ENCODE measurements around the gene FICD. TPM values are rescaled to one million over a fixed set of nuclear protein-coding genes. Genes with fewer than 3 reads are reported as not detected.

The FICD gene
- total and polyA plus RNA-seq, 5 donors from 2014 or later = 0.79 to 5.4 (median 2.8) TPM

- ATAC-seq (ENCODE audit: low read depth in 2 of 2) = peak; percentile 18 to 56
- Mint-ChIP-seq H3K27me3 (peaks cover 12% of the 10 kb centered on the region), H3K9me3 (peaks cover 2 to 10% (median 6%) of the 10 kb centered on the region in 7 donors), H3K36me3 (no peaks in the 10 kb centered on the region), H3K4me1 (peaks cover 0 to 11% (median 8%) of the 10 kb centered on the region in 4 donors), H3K27ac (no peak overlapping the region), H3K4me3 (no peak overlapping the region)
- DNase-seq = peak in 1 of 3 donors; percentile 21
- Histone ChIP-seq H3K9me3 (ENCODE audit: control insufficient read depth in 2 of 2, low read length in 2 of 2) (peaks cover 10 to 11% of the 10 kb centered on the region in 2 experiments), H3K4me1 (ENCODE audit: control insufficient read depth, insufficient read depth, low read length, poor library complexity, severe bottlenecking) (peaks cover 7% of the 10 kb centered on the region), H3K27ac (ENCODE audit: insufficient read depth, low read length, poor library complexity, severe bottlenecking) (no peak overlapping the region), H3K36me3 (ENCODE audit: control insufficient read depth, insufficient read depth, low read length) (no peaks in the 10 kb centered on the region), H3K27me3 (ENCODE audit: control insufficient read depth, insufficient read depth, low read length) (peaks cover 4% of the 10 kb centered on the region), H3K4me3 (ENCODE audit: low read depth, low read length) (no peak overlapping the region)
Measured at GRCh38 chr12:108507971-108508642, 7.0 kb upstream of the FICD start.

GRCh38 chr12:108509806-108510205, 5.3 kb upstream of the FICD start:
- Mint-ChIP-seq H3K27ac (no peak overlapping the region), H3K4me1 (peaks cover 1 to 19% (median 10%) of the 10 kb centered on the region in 4 donors), H3K4me3 (peak overlapping the region in 1 of 4 donors; percentile 38), H3K27me3 (peaks cover 9% of the 10 kb centered on the region), H3K9me3 (no peaks in the 10 kb centered on the region), H3K36me3 (no peaks in the 10 kb centered on the region)
- H3K4me1 ChIP-seq (ENCODE audit: control insufficient read depth, insufficient read depth, low read length, poor library complexity, severe bottlenecking) = peaks cover 10% of the 10 kb centered on the region
- DNase-seq = no peak
- H3K4me3 ChIP-seq (ENCODE audit: low read depth, low read length) = no peak overlapping the region
- H3K27ac ChIP-seq (ENCODE audit: insufficient read depth, low read length, poor library complexity, severe bottlenecking) = no peak overlapping the region
- no peak for ATAC-seq (ENCODE audit: low read depth in 2 of 2)
- peaks cover 4% of the 10 kb centered on the region for H3K27me3 ChIP-seq (ENCODE audit: control insufficient read depth, insufficient read depth, low read length)
- H3K36me3 ChIP-seq (ENCODE audit: control insufficient read depth, insufficient read depth, low read length) = no peaks in the 10 kb centered on the region
- H3K9me3 ChIP-seq (ENCODE audit: control insufficient read depth in 2 of 2, low read length in 2 of 2) = no peaks in the 10 kb centered on the region

DNA sequence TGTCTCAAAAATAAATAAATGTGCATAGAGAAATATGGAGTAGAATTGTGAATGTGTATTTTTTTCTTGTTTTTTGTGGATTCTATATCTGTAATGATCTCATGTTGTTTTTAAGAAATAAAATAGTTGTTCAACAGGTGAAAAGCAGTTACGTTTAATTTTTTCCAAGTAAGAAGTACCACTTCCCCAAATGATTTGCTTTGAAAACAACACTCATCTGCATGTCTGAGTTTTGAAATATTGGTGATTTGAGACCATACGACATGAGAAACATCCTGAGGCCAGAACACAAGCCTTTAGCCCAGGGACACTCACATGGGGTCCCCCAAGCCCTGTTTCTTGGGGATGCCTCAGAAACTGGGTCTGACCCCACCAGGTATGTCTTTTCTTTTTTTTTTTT, 4.2 kb upstream of the FICD start:
- peaks cover 4% of the 10 kb centered on the region for H3K27me3 ChIP-seq (ENCODE audit: control insufficient read depth, insufficient read depth, low read length)
- H3K4me1 Mint-ChIP-seq = peaks cover 4 to 25% (median 11%) of the 10 kb centered on the region in 4 donors
- no peak overlapping the region for H3K27ac Mint-ChIP-seq
- H3K36me3 ChIP-seq (ENCODE audit: control insufficient read depth, insufficient read depth, low read length) = no peaks in the 10 kb centered on the region
- no peaks in the 10 kb centered on the region for H3K9me3 Mint-ChIP-seq
- no peaks in the 10 kb centered on the region for H3K36me3 Mint-ChIP-seq
- H3K9me3 ChIP-seq (ENCODE audit: control insufficient read depth in 2 of 2, low read length in 2 of 2) = no peaks in the 10 kb centered on the region
- no peak overlapping the region for H3K4me3 ChIP-seq (ENCODE audit: low read depth, low read length)
- DNase-seq (no peak), ATAC-seq (ENCODE audit: low read depth in 2 of 2) (no peak)
- H3K4me3 Mint-ChIP-seq = no peak overlapping the region
- peaks cover 9% of the 10 kb centered on the region for H3K27me3 Mint-ChIP-seq
- peaks cover 15% of the 10 kb centered on the region for H3K4me1 ChIP-seq (ENCODE audit: control insufficient read depth, insufficient read depth, low read length, poor library complexity, severe bottlenecking)
- no peak overlapping the region for H3K27ac ChIP-seq (ENCODE audit: insufficient read depth, low read length, poor library complexity, severe bottlenecking)

GRCh38 chr12:108511633-108512540, 3.2 kb upstream of the FICD start:
- no peak overlapping the region for H3K27ac ChIP-seq (ENCODE audit: insufficient read depth, low read length, poor library complexity, severe bottlenecking)
- peaks cover 4 to 36% (median 19%) of the 10 kb centered on the region in 4 donors for H3K4me1 Mint-ChIP-seq
- peak overlapping the region; percentile 35 to 80 (median 68) for H3K4me3 Mint-ChIP-seq
- H3K27ac Mint-ChIP-seq = peak overlapping the region in 1 of 3 donors; percentile 31
- peak overlapping the region; percentile 14 for H3K4me3 ChIP-seq (ENCODE audit: low read depth, low read length)
- H3K36me3 ChIP-seq (ENCODE audit: control insufficient read depth, insufficient read depth, low read length) = no peaks in the 10 kb centered on the region
- peaks cover 2% of the 10 kb centered on the region for H3K36me3 Mint-ChIP-seq
- H3K9me3 ChIP-seq (ENCODE audit: control insufficient read depth in 2 of 2, low read length in 2 of 2) = no peaks in the 10 kb centered on the region
- H3K4me1 ChIP-seq (ENCODE audit: control insufficient read depth, insufficient read depth, low read length, poor library complexity, severe bottlenecking) = peaks cover 21% of the 10 kb centered on the region
- no peaks in the 10 kb centered on the region for H3K9me3 Mint-ChIP-seq
- ATAC-seq (ENCODE audit: low read depth in 2 of 2) (no peak), DNase-seq (peak; percentile 63 to 83 (median 76))
- peaks cover 4% of the 10 kb centered on the region for H3K27me3 ChIP-seq (ENCODE audit: control insufficient read depth, insufficient read depth, low read length)
- H3K27me3 Mint-ChIP-seq = peaks cover 9% of the 10 kb centered on the region

- no peak for DNase-seq
- peak overlapping the region; percentile 66 for H3K4me3 ChIP-seq (ENCODE audit: low read depth, low read length)
- Mint-ChIP-seq H3K27ac (peak overlapping the region; percentile 96 to 97 (median 97)), H3K27me3 (peaks cover 9% of the 10 kb centered on the region), H3K9me3 (no peaks in the 10 kb centered on the region), H3K36me3 (peaks cover 13% of the 10 kb centered on the region), H3K4me3 (peak overlapping the region; percentile 93 to 100 (median 98)), H3K4me1 (peaks cover 4 to 40% (median 20%) of the 10 kb centered on the region in 4 donors)
- H3K4me1 ChIP-seq (ENCODE audit: control insufficient read depth, insufficient read depth, low read length, poor library complexity, severe bottlenecking) = peaks cover 21% of the 10 kb centered on the region
- peak; percentile 11 to 14 for ATAC-seq (ENCODE audit: low read depth in 2 of 2)
- H3K27me3 ChIP-seq (ENCODE audit: control insufficient read depth, insufficient read depth, low read length) = no peaks in the 10 kb centered on the region
- H3K36me3 ChIP-seq (ENCODE audit: control insufficient read depth, insufficient read depth, low read length) = peaks cover 12% of the 10 kb centered on the region
- H3K27ac ChIP-seq (ENCODE audit: insufficient read depth, low read length, poor library complexity, severe bottlenecking) = peak overlapping the region; percentile 83
- no peaks in the 10 kb centered on the region for H3K9me3 ChIP-seq (ENCODE audit: control insufficient read depth in 2 of 2, low read length in 2 of 2)
Measured at GRCh38 chr12:108514468-108514972, 557 bp upstream of the FICD start.

GRCh38 chr12:108515916-108516315, 839 bp downstream of the FICD start:
- H3K27ac Mint-ChIP-seq = peak overlapping the region; percentile 95 to 97 (median 97)
- H3K9me3 ChIP-seq (ENCODE audit: control insufficient read depth in 2 of 2, low read length in 2 of 2) = no peaks in the 10 kb centered on the region
- peaks cover 9% of the 10 kb centered on the region for H3K27me3 Mint-ChIP-seq
- peak overlapping the region; percentile 93 to 100 (median 98) for H3K4me3 Mint-ChIP-seq
- H3K27me3 ChIP-seq (ENCODE audit: control insufficient read depth, insufficient read depth, low read length) = no peaks in the 10 kb centered on the region
- peaks cover 27% of the 10 kb centered on the region for H3K36me3 Mint-ChIP-seq
- H3K4me3 ChIP-seq (ENCODE audit: low read depth, low read length) = peak overlapping the region; percentile 79
- H3K9me3 Mint-ChIP-seq = no peaks in the 10 kb centered on the region
- peaks cover 24% of the 10 kb centered on the region for H3K36me3 ChIP-seq (ENCODE audit: control insufficient read depth, insufficient read depth, low read length)
- peaks cover 21% of the 10 kb centered on the region for H3K4me1 ChIP-seq (ENCODE audit: control insufficient read depth, insufficient read depth, low read length, poor library complexity, severe bottlenecking)
- H3K4me1 Mint-ChIP-seq = peaks cover 8 to 40% (median 21%) of the 10 kb centered on the region in 4 donors
- DNase-seq (no peak), ATAC-seq (ENCODE audit: low read depth in 2 of 2) (no peak)
- peak overlapping the region; percentile 83 for H3K27ac ChIP-seq (ENCODE audit: insufficient read depth, low read length, poor library complexity, severe bottlenecking)

GRCh38 chr12:108516511-108517275, 1.6 kb downstream of the FICD start:
- H3K27ac Mint-ChIP-seq = peak overlapping the region; percentile 95 to 97 (median 97)
- peak overlapping the region; percentile 83 for H3K27ac ChIP-seq (ENCODE audit: insufficient read depth, low read length, poor library complexity, severe bottlenecking)
- H3K36me3 Mint-ChIP-seq = peaks cover 30% of the 10 kb centered on the region

More at GRCh38 chr12:108516511-108517275, 1.6 kb downstream of the FICD start:
- no peaks in the 10 kb centered on the region for H3K9me3 ChIP-seq (ENCODE audit: control insufficient read depth in 2 of 2, low read length in 2 of 2)
- peaks cover 32% of the 10 kb centered on the region for H3K36me3 ChIP-seq (ENCODE audit: control insufficient read depth, insufficient read depth, low read length)
- no peak for DNase-seq
- Mint-ChIP-seq H3K9me3 (no peaks in the 10 kb centered on the region), H3K27me3 (peaks cover 6% of the 10 kb centered on the region), H3K4me3 (peak overlapping the region; percentile 93 to 100 (median 98)), H3K4me1 (peaks cover 9 to 35% (median 19%) of the 10 kb centered on the region in 4 donors)
- no peaks in the 10 kb centered on the region for H3K27me3 ChIP-seq (ENCODE audit: control insufficient read depth, insufficient read depth, low read length)
- H3K4me3 ChIP-seq (ENCODE audit: low read depth, low read length) = peak overlapping the region; percentile 79
- H3K4me1 ChIP-seq (ENCODE audit: control insufficient read depth, insufficient read depth, low read length, poor library complexity, severe bottlenecking) = peaks cover 19% of the 10 kb centered on the region
- ATAC-seq (ENCODE audit: low read depth in 2 of 2) = no peak
